Activated naive CD8-positive, alpha-beta T cell treated with anti-CD3 and anti-CD28 coated beads, Interleukin-2, amount 10 ng/mL, durations not matched to agents 7 days and 5 days (primary cell): ENCODE data around the gene IGSF3. TPM values are rescaled to one million over a fixed set of nuclear protein-coding genes. Genes with fewer than 3 reads are reported as not detected.

ENCODE experiments used
- ATAC-seq: fragments of 150-1000 bp; cut with Tn5 transposase; one replicate; pipeline ENCODE4 v1.10.0; 2021; ENCODE audit warnings: low read depth, moderate library complexity
- POLR2A ChIA-PET: fragments of 350-600 bp; sonication (Branson Sonifier 250); formaldehyde crosslinking; loops from one replicate; lab custom pipeline; 2021; ENCODE audit warnings: antibody characterized with exemption; lab: Charles Lee
- DNase-seq: peaks from one replicate; pipeline ENCODE4 v3.0.0; 2021
- H3K27ac Mint-ChIP-seq: one replicate; pipeline ENCODE4 v1.8.0; 2022; ENCODE audit warnings: mild to moderate bottlenecking, mixed read lengths
- H3K27me3 Mint-ChIP-seq: one replicate; pipeline ENCODE4 v1.8.0; 2022; ENCODE audit warnings: mild to moderate bottlenecking, moderate library complexity, mixed read lengths
- H3K36me3 Mint-ChIP-seq: one replicate; pipeline ENCODE4 v1.8.0; 2021; ENCODE audit warnings: mild to moderate bottlenecking, mixed read lengths
- H3K4me1 Mint-ChIP-seq: one replicate; pipeline ENCODE4 v1.8.0; 2021; ENCODE audit warnings: mixed read lengths
- H3K4me3 Mint-ChIP-seq: one replicate; pipeline ENCODE4 v1.8.0; 2022; ENCODE audit warnings: mild to moderate bottlenecking, moderate library complexity, mixed read lengths
- H3K9me3 Mint-ChIP-seq: one replicate; pipeline ENCODE4 v1.8.0; 2021; ENCODE audit warnings: mixed read lengths
- microRNA-seq: library from miRNA; unstranded; fragments of <30 nt; microRNA quantifications from one replicate; pipeline ENCODE4 v1.2.0, GENCODE V29; 2022
- total RNA-seq, 2 experiments: library from RNA; stranded (reverse); gene quantifications; one replicate each; pipeline ENCODE4 v1.2.3, GENCODE V29; 2021

IGSF3 gene
- total RNA-seq, 2 experiments from 2014 or later: 0.06 to 0.09 TPM

GRCh38 chr1:116529199-116529631 is 138.3 kb downstream of the IGSF3 start:
- Mint-ChIP-seq H3K4me3 (no peak overlapping the region), H3K9me3 (peaks cover 17% of the 10 kb centered on the region), H3K4me1 (peaks cover 6% of the 10 kb centered on the region), H3K36me3 (peaks cover 67% of the 10 kb centered on the region), H3K27ac (no peak overlapping the region), H3K27me3 (no peaks in the 10 kb centered on the region)
- no peak for DNase-seq
- POLR2A ChIA-PET: no interaction called here
- ATAC-seq: no peak

GRCh38 chr1:116528329-116529083 is 139.0 kb downstream of the IGSF3 start:
- ATAC-seq (no peak), DNase-seq (no peak)
- POLR2A ChIA-PET: no interaction called here
- Mint-ChIP-seq H3K27ac (no peak overlapping the region), H3K9me3 (peaks cover 13% of the 10 kb centered on the region), H3K36me3 (peaks cover 60% of the 10 kb centered on the region), H3K4me3 (no peak overlapping the region), H3K4me1 (peaks cover 6% of the 10 kb centered on the region), H3K27me3 (no peaks in the 10 kb centered on the region)

GRCh38 chr1:116525440-116525839 is 142.1 kb downstream of the IGSF3 start:
- no peak for DNase-seq
- peaks cover 55% of the 10 kb centered on the region for H3K36me3 Mint-ChIP-seq
- H3K27ac Mint-ChIP-seq: no peak overlapping the region
- H3K4me1 Mint-ChIP-seq: peaks cover 1% of the 10 kb centered on the region
- no peaks in the 10 kb centered on the region for H3K27me3 Mint-ChIP-seq
- POLR2A ChIA-PET: no interaction called here
- no peak for ATAC-seq
- peaks cover 13% of the 10 kb centered on the region for H3K9me3 Mint-ChIP-seq
- H3K4me3 Mint-ChIP-seq: no peak overlapping the region

Small RNA genes lying within 50 kb of the gene (microRNA-seq; reads per million reads assigned to microRNA genes)
- not detected for gene MIR320B1
- not detected for gene MIR548AC

Other genes starting within 250 kb of the IGSF3 start
- 10 to 100 TPM; 23.6 to 25.1 TPM for gene CD58, start 96.7 kb downstream of the IGSF3 start, total RNA-seq
- gene CD2, start 86.7 kb upstream of the IGSF3 start, total RNA-seq: 100 to 1,000 TPM; 227 to 229 TPM
- under 1 TPM; 0.19 to 0.28 TPM for gene PTGFRN, start 242.2 kb upstream of the IGSF3 start, total RNA-seq